Esophagus squamous epithelium (tissue), 4 donors: ENCODE measurements around the gene TAB2.

ENCODE experiments used
- CTCF ChIP-seq, 6 experiments: fragments of 450-650 bp in 4 of 6; fragments of 200-600 bp in 2 of 6; sonication (generic) in 2 of 6; IDR thresholded peaks; one replicate each; pipeline ENCODE4 v1.5.1; 2016 to 2019; ENCODE audit warnings: antibody characterized with exemption in 6 of 6, mild to moderate bottlenecking in 4 of 6, moderate library complexity in 4 of 6
- POLR2A ChIP-seq, 4 donors: fragments of 450-650 bp; IDR thresholded peaks; one replicate each; pipeline ENCODE4 v1.6.1; 2017; ENCODE audit warnings: antibody characterized with exemption in 4 of 4, mild to moderate bottlenecking in 4 of 4, moderate library complexity in 3 of 4

- TF ChIP-seq CTCF (IDR thresholded peaks at IDR 0.05) (no peak), POLR2A (IDR thresholded peaks at IDR 0.05) (no peak)
Observed at GRCh38 chr6:149285626-149286025, 31.9 kb upstream of the TAB2 start.
